ENCODE results near the gene BST1.

BST1 gene, protein sequence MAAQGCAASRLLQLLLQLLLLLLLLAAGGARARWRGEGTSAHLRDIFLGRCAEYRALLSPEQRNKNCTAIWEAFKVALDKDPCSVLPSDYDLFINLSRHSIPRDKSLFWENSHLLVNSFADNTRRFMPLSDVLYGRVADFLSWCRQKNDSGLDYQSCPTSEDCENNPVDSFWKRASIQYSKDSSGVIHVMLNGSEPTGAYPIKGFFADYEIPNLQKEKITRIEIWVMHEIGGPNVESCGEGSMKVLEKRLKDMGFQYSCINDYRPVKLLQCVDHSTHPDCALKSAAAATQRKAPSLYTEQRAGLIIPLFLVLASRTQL

DNA sequence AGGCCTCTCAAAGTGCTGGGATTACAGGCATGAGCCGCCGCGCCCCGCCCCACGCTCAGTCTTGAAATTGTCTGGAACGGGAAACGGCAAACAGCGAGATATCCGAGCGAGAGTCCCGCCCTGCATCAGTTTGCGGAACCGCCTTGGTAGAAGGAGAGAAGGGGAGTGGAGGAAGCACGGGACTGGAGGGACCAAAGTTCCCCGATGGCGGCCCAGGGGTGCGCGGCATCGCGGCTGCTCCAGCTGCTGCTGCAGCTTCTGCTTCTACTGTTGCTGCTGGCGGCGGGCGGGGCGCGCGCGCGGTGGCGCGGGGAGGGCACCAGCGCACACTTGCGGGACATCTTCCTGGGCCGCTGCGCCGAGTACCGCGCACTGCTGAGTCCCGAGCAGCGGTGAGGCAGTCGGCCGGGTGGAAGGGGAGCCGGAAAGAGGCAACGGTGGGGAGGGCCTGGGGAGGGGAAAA is at the start of gene BST1:
Gene BST1 (plus strand): TSS at position 125 of the 463 bp plus-strand sequence. CDS start 80 bp downstream, at position 205.
- DNase-seq = no peak

DNA sequence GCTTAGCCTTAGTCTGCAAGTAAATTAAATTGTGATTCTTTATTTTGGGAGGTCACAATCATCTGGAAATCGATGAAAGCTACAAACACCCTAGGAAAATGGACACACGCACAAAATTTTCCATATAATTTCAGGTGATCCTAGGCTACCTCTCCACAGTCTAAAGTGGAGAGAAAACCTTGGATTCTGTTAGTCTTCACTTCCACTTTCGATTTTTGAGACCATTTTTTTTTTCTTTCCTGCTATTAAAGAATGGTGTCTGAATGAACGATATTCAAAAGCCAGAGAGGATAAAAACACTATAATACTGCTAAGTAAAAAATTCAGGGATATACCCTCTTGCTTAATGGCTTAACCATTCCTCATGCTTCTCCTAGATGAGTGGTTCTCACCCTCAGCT is 49.4 kb upstream of the BST1 start:
- no peak for DNase-seq

DNA sequence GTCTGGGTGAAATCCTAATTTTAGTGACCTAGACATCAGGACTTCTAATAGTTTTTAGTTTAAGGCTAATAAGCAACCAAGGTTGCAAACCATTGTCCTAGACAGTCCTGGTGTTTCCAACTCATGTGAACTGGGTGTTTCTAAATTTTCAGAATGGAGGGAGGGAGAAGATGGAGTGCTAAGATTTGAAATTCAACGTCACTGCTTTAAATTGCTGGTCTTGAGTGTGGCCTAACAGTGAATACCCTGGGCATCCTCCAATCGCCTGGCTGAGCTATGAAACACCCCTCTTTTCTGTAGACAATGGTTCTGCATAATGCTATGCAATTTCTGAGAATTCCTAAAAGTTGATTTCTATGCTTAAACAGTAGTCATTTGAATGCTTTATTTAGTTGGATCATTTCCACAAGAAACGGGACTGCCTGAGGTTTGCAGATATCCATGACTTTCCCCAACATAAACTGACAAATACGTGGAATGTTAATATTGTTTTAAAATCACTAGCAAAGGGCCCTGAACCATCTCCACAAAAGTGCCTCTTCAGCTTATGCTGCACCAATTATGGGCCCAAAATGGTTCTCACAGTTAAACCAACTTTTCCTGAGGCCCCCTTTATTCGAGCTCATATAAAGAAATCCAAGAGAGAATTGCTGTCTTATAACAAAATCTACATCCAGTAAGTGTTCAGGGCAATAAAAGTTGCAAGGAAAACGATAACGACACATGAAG is 48.8 kb upstream of the BST1 start:
- DNase-seq = no peak

DNA sequence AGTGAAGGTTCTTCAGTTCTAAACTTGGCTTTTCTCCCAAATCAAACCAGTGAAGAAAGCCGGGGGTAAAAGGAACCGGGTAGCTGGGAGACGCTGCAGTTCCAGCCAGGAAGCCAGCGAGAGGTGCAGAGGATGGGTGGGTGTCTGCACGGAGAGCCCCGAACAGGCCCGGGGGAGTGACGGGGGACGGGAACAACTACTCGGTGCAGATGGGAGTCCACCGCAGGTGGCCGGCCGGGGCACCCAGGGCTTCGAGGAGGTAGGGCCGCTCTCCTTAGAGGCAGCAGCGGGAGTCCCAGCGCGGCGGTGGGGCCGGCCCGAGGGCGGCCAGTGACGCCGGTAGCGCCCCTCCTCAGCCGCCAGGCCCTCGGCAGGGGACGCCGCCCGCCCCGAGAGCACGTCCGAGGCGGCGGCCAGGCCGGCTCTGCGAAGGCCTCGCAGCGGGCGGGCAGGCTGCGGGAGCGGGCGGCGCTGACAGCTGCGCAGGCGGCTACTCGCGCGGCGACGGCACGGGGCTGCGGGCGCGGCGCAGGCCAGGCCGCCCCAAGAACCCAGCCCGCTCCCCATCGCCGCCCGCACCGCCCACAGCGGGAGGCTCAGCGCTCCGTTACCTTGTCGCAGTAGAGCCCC is 48.2 kb upstream of the BST1 start:
- no peak for DNase-seq

DNA sequence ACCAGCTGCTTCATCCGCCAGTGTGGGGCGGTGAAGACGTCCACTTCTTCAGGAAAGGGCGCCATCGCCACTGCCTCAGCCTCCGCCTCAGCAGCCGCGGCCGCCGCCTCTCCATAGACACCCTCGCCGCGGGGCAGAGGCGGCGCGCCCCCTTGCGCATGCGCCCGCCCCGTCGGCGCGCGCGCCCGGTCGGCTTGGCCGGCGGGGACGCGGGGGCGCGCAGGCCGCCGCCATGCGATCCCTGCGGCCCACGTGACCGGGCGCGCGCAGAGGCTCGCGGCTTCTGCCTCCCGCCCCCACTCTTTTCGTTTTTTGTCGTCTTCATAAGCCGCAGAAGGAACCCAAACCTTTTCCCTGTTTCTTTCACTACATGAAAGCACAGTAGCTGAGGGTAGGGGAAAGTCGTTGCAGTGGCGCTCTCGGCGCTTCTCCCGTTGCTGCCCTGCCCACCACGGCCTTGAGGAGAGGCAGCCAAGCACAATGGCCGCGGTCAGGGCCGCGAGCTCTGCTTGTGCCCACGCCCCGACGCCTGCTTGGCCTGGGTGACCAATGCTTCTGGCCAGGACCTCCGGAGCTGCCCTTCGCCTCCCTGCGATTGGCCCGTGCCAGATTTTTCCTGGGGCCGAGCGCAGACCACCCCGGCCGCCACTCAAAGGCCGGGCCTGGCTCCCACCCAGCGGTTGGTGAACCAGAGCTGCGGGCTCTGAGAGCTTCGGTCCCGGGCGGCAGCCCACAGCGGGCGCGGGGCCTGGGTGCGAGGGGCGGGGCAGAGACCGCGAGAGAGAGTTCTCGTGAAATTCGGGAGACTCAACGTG is 47.4 kb upstream of the BST1 start, which contains the start of gene FBXL5:
Gene FBXL5 (minus strand): TSS at position 135 of the 815 bp plus-strand sequence. CDS start 70 bp downstream, at position 65.
- peak; percentile 51 for DNase-seq

DNA sequence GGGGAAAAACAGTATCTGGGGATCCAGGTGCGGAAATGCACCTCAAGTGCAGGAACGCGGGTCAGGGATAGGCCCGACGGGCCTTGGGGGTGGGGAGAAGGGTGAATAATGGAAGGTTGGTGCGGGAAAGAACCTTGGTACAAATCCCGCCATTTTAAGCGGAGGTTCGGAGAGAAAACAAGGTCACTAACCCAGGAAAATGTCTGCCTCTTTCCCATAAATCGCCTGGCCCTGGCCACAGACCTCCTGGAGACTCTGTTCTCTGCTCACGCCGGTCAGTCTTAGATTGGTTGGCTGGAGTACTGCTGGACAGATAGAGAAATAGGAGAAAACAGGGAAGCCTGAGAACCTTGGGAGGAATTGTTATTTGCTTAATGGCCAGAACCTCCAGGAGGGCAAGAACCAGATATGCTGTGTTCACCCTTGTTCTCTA is 46.8 kb upstream of the BST1 start:
- DNase-seq = peak; percentile 37

DNA sequence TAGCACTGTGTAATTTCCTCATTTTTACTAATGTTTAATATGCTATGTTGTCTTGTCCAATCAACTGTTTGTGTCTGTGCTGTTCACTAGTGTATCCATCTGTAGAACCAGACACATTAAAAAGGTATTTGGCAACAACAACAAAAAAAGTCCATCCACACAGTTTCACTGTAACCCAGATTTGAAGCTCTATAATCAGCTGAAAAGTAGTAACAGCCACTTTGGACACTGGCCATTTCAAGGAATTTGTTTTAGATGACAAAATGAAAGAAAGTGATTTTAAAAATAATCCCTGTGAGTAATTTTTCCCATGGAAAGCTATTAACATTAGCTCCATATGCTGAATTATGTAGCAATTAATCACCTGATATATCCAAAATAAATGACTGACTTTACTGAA is 45.5 kb upstream of the BST1 start:
- DNase-seq = no peak

DNA sequence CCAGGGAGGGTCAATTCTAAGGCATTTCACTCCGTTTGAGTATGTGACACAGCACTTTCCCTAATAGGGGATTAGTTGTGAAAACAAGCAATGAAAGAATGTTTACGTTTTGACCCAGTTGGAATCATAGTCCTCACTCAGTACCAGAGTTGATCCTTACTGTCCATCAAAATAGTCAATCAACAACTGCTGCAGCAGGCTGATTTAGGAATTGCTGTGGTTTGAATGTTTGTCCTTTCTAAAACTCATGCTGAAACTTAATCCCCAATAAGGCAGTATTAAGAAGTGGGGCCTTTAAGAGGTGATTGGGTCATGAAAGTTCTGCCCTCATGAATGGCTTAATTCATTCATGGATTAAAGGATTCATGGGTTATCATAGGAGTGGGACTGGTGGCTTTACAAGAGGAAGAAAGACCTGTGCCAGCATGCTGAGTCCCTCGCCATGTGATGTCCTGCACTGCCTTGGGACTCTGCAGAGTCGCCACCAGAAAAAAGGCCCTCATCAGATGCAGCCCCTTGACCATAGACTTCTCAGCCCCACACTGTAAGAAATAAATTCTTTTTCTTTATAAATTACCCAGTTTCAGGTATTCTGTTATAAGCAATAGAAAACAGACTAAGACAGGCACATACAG is 44.6 kb upstream of the BST1 start:
- DNase-seq = no peak

DNA sequence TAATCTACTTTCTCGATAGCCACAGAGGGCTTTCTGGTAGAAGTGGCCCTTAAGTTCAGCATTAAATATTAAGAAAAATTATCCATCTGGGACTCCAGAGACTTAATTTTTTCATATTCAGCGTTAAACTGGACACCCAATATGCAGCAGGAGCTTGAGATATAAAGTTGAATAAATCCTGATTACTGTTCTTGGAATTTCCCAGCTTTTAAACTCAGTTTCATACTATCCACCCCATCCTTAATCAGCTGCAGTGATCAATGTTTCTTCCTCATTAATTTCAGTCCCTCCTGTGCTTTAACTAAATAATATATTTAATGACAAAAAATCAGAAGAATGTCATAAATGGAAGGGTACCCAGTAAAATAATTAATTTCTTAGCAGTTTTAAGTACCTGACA is 44.1 kb upstream of the BST1 start:
- no peak for DNase-seq

DNA sequence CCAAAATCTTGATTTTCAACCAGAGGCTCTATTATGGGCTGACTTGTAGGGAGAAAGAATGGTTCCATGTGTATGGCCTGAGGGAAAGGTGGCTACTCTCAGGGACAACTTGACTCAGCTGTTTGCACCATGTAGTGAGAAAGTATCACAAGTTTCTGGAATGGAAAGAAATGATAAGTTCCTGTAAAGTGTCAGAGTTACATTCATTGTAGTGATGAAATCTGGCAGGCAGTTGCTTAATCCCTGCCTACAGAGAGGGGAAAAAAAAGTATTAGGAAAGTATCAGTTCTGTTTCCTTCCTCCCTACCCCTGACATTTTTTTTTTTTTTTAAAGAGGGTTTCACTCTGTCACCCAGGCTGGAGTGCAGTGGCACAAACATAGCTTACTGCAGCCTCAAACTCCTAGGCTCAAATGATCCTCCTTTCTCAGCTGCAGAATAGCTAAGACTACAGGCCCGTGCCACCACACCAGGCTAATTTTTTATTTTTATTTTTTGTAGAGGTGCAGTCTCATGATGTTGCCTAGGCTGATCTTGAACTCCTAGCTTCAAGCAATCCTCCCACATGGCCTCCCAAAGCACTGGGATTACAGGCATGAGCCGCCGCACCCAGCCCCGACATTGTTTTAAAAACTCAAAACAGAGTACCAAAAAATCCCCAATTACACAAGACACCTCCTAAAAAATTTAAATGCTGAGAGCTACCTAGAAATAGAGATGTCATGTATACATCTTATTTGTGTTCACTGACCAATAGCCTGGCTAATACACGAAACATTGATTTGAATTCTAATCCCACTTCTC is 42.9 kb upstream of the BST1 start:
- DNase-seq = no peak

DNA sequence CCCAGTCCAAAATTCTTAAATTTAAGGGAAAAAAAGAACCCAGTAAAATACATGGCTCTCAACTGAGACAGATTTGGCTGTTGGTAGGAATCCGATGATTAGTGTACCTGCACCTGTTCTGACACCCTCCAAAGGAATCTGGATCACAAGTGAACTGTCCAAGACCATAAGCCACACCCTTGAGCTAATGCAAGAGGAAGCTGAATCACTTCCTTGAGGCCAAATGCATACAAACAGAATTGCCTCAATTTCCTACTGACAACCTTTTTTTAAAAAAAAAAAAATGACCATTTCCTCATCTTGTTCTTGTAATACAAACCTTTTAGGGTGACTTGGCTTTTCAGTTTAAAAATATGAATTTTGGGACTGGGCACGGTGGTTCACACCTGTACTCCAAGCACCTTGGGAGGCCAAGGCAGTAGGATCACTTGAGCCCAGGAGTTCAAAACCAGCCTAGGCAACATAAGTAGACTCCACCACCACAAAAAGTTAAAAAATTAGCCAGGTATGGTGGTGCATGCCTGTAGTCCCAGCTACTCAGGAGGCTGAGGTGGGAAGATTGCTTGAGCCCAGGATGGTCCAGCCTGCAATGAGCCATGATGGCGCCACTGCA is 37.0 kb upstream of the BST1 start:
- DNase-seq = no peak

DNA sequence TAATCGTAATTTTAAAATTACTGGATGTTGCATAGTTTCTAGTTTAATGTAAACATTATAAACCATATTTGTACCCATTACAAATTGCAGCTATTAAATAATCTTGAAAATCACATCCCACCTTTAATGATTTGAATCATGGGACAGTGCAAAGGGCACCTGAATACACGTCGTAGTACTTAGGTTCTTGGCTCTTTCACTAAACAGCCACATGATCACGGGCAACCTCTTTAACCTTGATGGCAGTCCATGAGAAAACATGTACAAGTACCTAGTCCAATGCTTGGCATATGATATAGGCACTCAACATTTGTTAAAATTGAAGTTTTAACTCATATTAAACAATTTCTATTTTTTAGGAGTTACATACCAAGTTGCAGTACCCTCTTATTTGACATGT is 35.9 kb upstream of the BST1 start:
- DNase-seq = no peak

DNA sequence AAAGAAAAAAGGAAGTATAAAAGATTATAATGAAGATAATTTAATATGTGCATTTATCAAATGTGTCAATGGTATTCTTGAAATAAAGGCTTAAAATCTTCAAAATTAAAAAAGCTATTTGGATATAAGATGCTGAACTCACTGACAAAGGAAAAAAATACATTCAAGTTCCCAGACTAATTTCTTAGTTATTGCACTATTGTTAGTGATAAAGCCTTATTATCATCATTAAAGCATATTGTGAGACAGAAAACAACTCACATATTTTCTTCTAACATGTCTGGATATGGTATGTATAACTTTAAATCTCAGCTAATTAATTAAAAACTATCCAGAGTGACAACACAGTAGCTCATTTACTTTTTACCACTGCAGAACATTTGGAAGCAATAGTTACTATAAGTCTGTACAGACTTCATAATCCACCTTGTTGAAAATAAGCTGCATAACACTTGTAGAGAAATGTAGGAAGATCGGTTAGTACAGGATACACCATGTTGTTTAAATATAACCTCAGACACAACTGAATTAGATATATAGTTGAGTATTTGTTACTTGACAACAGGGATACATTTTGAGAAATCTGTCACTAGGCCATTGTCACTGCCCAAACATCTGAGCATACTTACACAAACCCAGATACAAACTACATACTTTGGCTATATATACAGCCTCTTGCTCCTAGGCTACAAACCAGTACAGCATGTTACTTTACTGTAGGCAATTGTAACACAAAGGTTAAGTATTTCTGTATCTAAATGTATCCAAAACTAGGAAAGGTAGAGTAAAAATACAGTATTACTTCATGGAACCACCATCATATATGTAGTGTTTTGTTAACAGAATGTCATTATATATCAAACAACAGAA is 34.1 kb upstream of the BST1 start:
- no peak for DNase-seq

DNA sequence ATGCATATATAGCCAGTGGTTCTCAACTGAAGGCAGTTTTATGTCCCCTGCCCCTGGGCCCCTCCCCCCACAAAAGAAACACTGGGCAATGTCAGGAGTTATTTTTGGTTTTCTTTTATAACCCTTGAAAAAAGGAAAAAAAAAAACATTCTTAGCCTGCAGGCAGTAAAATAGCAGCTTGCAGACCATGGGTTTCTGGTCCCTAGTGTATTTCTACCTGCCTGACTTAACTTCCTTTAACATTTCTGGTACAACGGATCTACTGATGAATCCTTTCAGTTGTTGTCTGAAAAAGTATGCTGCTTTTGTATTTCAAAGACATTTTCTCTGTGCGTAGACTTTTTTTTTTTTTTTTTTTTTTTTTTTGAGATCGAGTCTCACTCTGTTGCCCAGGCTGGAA is 32.3 kb upstream of the BST1 start:
- no peak for DNase-seq

DNA sequence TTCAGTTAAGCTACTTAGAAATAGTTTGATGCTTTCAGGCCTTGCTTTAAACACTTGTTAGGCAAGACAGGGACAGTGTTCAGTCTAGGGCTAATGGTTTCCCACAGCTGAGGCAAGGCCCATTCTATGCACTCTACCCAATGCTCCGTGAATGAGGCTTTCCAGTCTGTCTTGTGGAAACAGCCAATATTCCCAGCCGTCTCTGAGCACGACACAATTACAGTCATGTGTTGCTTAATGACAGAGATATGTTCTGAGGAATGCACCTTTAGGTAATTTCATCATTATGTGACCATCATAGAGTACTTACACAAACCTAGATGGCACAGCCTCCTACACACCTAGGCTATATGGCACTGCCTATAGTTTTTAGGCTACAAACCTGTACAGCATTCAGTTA is 30.8 kb upstream of the BST1 start:
- DNase-seq = no peak

DNA sequence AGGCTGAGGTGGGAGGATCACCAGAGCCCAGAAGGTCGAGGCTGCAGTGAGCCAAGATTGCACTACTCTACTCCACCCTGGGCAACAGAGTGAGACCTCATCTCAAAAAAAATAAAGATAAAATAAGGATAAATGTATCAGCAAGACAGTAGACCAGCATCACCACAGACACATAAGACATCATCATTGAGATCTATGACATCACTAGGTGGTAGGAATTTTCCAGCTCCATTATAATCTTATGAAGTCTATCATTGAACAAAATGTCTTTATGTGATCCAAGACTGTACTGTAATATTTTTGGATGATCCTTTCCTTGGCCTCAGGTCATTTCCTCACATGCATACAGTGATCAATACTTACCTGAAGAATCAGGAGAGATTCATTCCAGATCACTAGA is 29.5 kb upstream of the BST1 start:
- DNase-seq = no peak

DNA sequence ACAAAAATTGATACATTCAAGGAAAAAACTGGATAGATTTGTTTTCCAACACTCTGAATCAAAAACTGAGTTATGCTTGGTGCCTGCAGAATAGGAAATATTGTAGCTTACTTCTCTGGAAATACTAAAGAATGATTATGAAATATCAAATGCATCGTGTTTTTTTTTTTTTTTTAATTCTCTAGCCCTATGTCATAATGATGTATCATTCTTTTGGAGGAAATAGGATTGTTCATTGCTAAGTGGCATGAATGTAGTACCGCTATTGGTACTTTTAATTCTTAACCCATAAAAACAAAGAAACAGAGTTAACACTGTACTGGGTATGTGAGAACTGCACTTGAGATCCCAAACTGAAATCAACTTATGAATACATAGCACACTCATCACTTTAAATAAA is 28.8 kb upstream of the BST1 start:
- DNase-seq = no peak

DNA sequence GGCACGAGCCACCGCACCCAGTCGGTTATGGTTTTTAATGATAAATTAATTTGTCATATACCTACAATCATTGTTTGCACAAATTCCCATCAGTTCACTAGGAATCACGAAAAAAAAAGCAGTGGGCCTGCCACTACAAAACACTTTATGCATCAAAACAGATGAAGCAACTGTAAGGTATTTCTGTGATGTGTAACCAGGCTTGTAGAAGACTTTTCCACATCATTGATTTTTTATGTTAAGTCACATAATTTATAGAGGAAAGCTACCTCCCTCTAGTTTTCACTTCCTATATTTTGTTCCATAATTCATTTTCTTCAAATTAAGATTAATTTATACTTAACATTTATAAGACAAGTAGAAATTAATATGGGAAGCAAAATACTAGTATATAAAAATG is 27.9 kb upstream of the BST1 start:
- no peak for DNase-seq

DNA sequence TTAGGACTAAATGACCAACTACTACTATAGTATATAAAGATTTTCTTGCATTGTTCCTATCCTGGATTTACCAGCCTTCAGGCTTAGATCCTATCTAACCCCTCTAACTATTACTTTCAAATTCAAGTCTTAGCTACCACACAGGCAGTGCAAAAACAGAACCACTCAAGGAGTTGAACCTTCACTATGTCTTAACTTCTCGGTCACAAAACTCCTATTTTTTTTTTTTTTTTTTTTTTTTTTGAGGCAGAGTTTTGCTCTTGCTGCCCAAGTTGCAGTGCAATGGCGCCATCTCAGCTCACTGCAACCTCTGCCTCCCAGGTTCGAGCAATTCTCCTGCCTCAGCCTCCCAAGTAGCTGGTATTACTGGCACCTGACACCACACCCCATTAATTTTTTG is 27.5 kb upstream of the BST1 start:
- no peak for DNase-seq

DNA sequence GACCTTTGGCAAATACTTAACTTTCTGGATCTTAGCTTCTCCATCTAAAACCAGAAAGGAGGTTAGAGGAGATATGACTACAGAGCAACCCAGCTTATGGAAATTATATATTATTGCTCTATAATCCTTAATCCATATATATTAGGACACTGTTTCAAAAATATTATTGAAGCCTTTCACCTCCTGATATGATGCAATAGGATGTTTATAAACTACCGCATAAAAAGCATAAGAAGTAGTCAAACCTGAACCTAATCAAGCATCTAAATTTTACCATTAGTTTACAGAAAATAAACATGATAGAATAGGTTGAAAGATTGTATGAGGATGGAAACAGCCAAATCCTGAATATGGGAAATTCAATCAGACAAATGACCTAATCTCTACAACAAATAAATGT is 26.8 kb upstream of the BST1 start:
- DNase-seq = no peak
